ENCODE measurements around the gene SERPINA9.
"Not testable (repeated sequence)": the region's sequence is repeated elsewhere in the genome, so short reads cannot be mapped to it uniquely, and the experiment has no call there.

Gene SERPINA9

DNA sequence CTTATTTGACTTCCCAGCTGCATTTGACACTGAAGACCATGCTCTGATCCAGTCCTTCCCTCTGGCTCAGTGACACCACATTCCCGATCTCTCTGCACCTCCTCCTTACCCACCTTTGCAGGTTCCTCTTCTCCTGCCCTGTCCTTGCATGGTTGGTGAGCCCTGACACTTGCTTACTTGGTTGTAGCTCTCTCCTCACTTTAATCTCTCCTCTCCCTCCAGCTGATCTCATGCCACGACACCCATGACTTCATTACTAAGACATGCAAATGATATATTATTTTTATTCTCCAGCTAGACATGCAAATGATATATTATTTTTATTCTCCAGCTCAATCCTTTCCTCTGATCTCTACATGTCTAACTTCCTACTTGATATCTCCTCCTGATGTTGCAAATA lies at the start of gene SERPINA9:
Gene SERPINA9, minus strand, starts transcription at position 175 of the 400 bp plus-strand sequence. CDS start 6,357 bp downstream, outside the sequence.
- no peak for DNase-seq

DNA sequence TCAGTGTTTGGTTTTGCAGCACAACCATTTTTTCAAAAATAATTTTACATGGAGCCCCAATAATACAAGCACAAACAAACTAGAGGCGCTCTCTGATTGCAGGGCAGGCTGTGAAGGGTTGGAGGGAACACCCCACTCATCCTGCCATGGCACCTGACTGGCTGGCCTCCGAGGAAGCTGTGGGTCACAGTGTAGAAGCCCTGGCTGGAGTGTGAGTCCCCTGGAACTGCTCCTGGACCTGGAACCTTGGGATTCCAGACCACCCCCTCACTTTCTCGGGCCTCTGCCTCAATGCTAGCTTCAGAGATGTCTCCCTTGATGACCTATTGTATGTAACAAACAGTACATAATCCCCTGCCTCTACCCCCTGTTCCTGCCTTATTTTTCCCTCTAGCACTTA lies 48.1 kb upstream of the SERPINA9 start:
- DNase-seq = no peak

GRCh38 chr14:94523265-94523664 lies 47.3 kb upstream of the SERPINA9 start:
- no peak for DNase-seq

GRCh38 chr14:94522115-94522724 lies 46.2 kb upstream of the SERPINA9 start:
- no peak for DNase-seq

DNA sequence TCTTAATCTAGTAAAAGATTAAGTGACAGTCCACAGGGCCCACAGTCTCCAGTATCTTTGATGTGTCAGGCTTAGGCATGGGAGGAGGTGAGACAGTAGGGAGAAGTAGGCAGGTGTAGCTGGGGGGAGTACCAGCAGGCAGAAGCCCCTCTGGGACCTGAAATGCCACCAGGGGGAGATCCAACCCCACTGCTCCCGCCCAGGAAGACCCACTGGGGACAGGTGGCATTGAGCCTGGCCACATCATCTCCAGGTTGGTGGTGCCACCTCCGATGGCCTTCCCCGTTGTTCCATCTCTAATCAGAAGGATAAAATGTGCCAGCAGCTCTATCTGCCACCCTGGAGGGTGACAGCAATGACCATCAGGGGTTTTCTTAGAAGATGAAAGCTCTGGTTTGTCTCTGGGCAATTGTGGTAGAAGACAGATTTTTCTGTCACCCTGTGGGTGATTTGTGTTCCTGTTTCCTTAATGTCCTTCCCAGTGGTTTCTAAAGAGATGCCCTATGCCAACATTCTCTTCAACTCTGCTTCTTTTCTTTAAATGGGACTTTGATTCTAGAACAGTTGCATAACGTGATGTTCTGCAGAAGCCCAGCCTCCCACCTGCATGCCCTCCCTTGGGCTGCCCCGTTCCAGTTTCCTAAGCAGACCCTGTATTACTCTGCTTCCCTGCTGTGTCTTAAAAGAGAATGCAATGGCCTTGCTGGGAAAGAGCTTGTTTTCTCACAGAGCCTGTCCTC lies 45.5 kb upstream of the SERPINA9 start:
- DNase-seq = no peak

- DNase-seq = no peak
Observed at GRCh38 chr14:94517641-94518257, 41.8 kb upstream of the SERPINA9 start.

DNA sequence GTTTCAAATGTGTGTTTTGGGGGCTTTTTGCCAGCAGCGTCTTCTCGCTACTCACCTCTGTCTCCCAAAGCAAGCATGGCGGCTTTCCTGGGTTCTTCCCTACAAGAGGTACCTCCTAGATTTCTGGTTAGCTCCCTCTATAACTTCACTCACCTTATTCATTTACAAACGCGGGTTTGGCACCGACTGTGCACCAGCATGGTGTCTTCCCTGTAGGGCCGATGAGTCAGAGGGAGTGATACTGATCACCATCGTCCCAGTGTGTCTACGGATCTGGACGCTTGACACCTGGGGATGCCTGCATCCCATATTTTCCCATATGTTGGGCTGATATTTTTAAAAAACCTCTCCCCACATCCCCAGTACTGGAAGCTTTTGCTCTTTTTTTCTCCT lies 41.2 kb upstream of the SERPINA9 start:
- no peak for DNase-seq

DNA sequence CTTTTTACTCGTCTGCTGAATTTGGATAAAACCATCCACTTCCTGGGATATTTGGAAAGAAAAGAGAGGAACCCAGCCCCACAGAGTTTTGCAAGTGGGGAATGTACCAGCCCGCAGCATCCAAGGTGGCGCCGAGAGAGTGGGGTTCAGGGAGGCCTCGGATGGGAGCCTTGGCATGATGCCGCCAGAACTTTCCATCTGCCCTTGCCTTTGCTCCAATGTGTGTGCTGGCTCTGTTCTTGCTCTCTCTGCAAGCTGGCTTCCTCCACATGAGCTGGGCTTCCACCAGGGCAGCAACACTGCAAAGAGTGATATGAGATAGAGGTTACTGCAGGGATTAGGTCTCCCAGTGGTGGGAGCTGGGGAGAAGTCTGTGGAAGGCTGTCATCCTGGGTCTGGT lies 39.9 kb upstream of the SERPINA9 start:
- no peak for DNase-seq

GRCh38 chr14:94515426-94515825 lies 39.4 kb upstream of the SERPINA9 start:
- no peak for DNase-seq

DNA sequence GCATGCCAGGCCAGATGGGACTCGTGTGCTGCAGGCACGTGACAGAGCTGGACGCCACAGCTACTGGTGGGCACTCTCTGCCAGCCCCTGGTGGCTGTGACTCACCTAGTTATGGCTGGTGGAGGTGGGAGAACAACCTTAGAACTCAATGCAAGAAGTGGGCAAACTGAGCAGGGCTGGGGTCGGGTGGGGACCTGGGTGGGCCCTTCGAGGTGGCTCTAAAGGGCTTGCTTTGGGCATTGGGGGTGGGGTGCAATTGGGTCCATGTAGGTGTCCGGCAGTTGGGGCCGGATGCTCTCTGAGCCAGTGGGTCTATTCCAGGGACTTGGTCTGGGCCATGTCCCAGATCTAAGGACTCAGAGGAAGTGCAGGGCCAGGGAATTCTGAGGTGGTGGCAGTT lies 38.4 kb upstream of the SERPINA9 start:
- DNase-seq = no peak

DNA sequence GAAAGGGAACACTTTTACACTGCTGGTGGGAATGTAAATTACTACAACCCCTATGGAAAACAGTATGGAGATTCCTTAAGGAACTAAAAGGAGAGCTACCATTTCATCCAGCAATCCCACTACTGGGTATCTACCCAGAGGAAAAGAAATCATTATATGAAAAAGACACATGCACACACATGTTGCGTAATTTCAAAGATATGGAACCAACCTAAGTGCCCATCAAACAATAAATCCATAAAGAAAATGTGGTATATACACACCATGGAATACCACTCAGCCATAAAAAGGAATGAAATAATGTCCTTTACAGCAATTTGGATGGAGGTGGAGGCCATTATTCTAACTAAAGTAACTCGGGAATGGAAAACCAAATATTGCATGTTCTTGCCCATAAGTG lies 34.5 kb upstream of the SERPINA9 start:
- not testable (repeated sequence) for DNase-seq

GRCh38 chr14:94509356-94509755 lies 33.4 kb upstream of the SERPINA9 start, which contains the start of gene SERPINA12:
TSS of gene SERPINA12 (minus strand) at chr14:94509469. CDS start at chr14:94498397, 11,072 bp downstream.
- DNase-seq = no peak

DNA sequence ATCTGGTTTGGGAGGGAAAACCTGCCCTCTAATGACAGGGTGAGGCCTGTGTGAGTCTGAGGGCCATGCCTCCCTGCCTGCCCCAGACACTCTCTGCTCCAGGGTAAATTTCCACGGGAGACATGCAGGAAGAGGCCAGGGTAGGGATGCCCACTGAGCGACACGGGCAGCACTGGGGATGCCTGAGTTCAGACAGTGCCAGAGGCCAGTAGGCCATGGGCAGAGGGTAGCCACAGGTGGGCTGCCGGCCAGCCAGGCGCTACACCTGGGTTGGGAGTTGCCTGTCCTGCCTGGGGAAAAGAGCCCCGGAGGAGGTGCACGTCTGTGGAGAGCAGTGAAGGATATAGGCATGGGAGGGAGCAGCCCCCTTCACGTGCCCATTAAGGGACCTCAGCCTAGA lies 29.6 kb upstream of the SERPINA9 start:
- no peak for DNase-seq

- no peak for DNase-seq
Observed at GRCh38 chr14:94505206-94505605, 29.2 kb upstream of the SERPINA9 start.

DNA sequence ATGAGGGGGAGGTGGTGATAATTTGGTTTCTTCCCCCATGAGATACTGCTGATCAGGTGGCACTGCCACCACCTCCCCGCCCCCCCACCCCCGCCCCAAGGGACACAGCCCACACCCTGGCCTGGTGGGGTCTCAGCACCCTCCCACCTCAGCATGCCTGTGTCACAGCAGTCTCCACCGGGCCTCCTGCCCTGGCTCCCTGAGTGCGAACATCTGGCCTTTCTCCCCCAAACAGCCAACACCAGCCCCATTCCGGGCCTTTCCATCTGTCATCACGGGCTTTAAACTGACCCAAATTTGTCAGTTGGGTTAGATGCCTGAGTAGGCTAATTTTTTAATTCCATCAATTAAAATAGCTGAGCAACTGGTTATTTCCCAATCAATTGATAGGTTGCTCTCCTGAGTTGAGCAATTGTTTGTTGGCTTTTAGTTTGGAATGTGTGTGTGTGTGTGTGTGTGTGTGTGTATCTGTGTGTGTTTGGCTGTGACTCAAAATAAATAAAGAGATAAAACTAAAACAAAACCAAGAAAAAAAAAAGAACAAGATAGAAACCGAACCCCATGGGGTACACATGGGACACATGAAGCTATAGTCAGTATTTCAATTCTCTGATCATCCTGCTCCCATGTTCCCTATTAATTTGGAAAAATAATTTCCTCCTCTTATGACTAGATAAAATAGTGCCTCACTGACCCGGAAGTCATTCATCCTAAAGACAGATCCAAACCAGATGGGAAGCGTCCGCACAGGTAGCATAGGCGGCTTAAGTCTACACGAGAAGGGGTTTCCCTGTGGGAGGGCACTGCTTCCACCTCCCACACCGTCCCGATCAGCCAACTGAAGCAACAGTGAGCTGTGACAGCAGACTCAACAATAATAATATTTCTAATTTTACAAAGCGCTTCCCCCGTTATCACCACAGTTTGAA lies 25.9 kb upstream of the SERPINA9 start:
- DNase-seq = no peak

DNA sequence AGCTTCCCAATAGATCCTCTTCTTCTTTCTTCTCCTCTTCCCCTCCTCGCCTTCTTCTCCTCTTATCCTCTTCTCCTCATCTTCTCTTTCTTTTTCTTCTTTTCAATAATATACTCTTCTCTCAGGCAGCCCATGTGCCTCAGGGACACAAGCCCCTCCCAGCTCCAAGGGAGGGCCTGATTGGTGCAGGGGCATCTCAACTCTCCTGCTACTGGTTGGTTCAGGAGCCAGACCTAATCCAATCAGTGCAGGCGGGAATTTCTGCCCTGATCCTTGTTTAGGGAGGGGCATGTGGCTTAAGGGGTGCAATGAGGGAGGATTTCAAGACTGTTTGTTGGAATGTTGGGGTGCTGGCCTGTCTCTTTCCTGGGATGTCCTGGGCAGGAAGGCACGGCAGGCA lies 24.3 kb upstream of the SERPINA9 start:
- DNase-seq = no peak

GRCh38 chr14:94499673-94500072 lies 23.7 kb upstream of the SERPINA9 start:
- no peak for DNase-seq

- DNase-seq = no peak
Observed at GRCh38 chr14:94498215-94498614, 22.2 kb upstream of the SERPINA9 start.

DNA sequence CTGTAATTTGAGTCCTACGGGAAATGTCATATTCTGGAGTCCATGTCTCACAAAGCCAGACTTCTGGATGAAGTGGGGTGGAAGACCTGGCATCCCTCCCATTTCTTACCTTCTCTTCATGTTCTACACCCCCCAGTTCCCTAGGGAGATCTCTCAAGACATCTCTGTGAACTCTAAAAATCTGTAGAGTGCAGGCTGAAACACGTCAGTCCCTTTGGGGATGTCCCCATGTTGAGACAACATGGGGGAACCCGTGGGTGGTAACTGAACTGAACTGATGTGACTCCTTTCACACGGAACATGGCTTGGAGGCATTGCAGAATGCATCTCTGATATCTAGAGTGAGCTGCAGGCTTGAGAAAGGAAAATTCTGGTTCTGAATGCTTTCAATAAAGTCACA lies 18.1 kb upstream of the SERPINA9 start:
- DNase-seq = no peak

DNA sequence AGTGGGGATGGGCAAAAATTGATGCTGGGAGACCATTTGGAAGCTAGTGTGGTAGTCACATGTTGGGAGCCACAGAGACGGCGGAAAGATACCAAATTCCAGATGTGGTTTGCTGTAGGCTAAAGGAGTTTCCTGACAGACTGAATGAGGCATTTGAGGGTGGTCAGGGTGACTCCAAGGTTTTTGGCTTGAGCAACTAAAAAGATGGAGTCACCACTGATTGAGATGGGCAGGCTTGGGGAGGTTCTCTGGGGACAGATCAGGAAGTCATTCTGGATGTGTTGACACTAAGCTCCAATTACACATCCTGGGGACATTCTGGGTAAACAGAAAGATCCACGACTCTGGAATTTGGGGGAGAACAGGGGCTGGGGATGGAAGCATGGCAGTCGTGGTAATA lies 15.5 kb upstream of the SERPINA9 start:
- no peak for DNase-seq

DNA sequence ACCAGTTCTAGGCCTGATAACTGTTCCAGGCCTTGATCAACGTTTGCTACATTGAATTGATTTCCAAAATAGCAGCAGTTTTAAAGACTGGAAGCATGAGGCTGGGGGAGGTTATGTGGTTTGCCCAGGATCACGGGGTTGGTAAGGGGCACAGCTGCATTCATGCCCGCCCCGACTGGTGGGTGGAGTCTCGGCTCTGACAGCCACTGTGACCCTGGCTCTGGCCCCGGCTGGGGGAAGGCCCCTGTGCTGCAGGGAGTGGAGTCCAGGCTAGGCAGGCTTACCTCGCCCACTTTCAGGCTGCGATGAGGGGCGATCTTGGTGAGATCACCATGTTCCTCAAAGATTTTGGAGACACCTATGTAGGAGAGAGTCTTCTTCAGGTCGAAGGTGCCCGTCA lies 13.3 kb upstream of the SERPINA9 start:
- no peak for DNase-seq

DNA sequence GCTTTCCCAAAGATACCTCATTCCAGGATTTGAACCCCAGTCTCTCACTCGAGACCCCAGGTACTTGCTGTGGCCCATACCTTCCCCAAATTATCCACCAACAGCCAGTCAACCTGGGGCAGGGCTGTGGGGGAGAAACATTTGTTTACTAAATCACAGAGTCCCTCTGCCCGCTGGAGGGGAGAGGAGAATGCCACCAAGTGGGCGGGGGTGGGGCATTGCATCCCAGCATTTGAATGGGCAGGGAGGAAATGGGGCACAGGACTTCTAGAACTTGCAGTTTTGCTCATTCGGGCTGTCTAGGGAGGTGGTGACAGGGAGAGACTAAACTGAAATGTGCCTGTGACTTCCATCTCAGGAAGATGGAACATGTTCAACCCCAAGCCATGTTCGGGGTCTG lies 10.9 kb upstream of the SERPINA9 start:
- no peak for DNase-seq

All from activated CD4-positive, alpha-beta T cell treated with anti-CD3 and anti-CD28 coated beads, Interleukin-2, amount 50 U/mL, for 48 hours (primary cell).